ENCODE data around the gene TYROBP. TPM values are rescaled to one million over a fixed set of nuclear protein-coding genes. Genes with fewer than 3 reads are reported as not detected.
A peak's percentile ranks its signal among the peaks of the same experiment; 100 is the strongest.
"Not testable (repeated sequence)": the region's sequence is repeated elsewhere in the genome, so short reads cannot be mapped to it uniquely, and the experiment has no call there.

TYROBP gene
- polyA plus RNA-seq, 4 donors, result 8.4 to 12.6 (median 8.8) TPM

DNA sequence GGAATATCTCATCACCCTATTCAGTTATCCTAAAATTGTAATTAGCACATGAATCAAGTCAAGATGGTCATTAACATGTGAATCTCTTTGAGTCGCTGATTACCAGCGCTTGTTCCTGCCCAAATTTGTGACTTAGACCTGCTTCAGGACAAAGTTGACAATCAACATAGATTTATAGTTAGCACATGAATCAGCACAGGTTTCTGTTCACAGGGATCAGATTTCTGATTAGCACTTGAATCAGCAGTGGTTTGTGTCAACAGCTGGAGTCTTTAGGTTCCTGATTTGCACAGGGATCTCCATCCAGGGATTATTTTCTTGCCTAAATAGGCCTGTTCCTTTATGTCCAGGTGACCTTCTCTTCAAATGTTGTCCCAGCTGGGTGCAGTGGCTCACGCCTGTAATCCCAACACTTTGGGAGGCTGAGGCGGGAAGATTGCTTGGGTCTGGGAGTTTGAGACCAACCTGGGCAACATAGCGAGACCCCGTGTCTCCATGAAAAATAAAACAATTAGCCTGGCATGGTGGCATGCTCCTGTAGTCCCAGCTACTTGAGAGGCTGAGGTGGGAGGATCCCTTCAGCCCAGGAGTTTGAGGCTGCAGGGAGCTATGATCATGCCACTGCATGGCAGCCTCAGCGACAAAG, 24.3 kb upstream of the TYROBP start:
- DNase-seq (ENCODE audit: low read depth in 4 of 4, low spot score in 3 of 4), result no peak

DNA sequence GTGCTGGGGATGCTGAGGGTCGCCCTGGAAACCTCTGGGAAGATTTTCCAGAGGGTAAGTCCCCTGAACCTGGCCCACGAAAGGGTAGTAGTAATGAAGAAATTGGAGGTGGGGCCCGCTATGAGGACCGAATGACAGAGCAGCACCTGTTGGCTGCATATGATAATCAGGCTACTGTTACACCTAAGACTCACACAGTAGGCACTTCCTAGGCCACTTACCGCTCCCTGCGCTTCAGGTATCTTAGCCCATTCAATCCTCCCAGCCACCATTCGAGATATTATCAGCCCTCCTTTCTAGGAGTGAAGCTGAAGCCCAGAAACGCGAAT, 23.7 kb upstream of the TYROBP start:
- DNase-seq (ENCODE audit: low read depth in 4 of 4, low spot score in 3 of 4), result no peak

- DNase-seq (ENCODE audit: low read depth in 4 of 4, low spot score in 3 of 4), result peak; percentile 98 to 99 (median 99)
Observed at GRCh38 chr19:35931161-35931873, 23.2 kb upstream of the TYROBP start.

GRCh38 chr19:35929876-35930275, 21.8 kb upstream of the TYROBP start:
- no peak for DNase-seq (ENCODE audit: low read depth in 4 of 4, low spot score in 3 of 4)

- no peak for DNase-seq (ENCODE audit: low read depth in 4 of 4, low spot score in 3 of 4)
Observed at GRCh38 chr19:35928507-35928906, 20.4 kb upstream of the TYROBP start.

- DNase-seq (ENCODE audit: low read depth in 4 of 4, low spot score in 3 of 4), result no peak
Observed at GRCh38 chr19:35925501-35925900, 17.4 kb upstream of the TYROBP start.

DNA sequence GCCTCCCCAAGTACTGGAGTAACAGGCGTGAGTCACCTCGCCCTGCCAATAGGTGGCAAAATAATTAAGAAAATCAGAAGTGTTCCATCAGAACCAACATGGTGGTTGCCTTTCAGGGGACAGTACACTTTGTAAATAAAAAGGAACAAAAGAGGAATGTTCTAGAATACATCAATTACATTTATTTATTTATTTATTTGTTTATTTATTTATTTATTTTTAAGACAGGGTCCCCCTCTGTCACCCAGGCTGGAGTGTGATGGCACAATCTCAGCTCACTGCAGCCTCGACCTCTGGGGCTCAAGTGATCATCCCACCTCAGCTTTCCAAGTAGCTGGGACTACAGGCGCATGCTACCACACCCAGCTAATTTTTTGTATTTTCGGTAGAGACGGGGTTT, 12.9 kb upstream of the TYROBP start:
- DNase-seq (ENCODE audit: low read depth in 4 of 4, low spot score in 3 of 4), result no peak

DNA sequence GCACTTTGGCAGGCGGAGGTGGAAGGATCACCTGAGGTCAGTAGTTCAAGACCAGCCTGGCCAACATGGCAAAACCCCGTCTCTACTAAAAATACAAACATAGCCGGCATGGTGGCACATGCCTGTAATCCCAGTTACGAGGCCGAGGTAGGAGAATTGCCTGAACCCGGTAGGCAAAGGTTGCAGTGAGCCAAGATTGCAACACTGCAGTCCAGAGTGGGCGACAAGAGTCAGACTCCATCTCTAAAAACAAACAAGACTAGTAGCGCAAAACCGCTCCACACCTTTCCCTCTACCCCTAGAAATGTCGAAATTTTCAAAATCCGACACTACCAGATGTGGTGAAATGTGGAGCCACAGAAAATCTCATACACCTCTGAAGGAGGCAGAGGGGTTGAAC, 11.2 kb upstream of the TYROBP start:
- DNase-seq (ENCODE audit: low read depth in 4 of 4, low spot score in 3 of 4), result no peak

- no peak for DNase-seq (ENCODE audit: low read depth in 4 of 4, low spot score in 3 of 4)
Observed at GRCh38 chr19:35915443-35915842, 7.3 kb upstream of the TYROBP start.

DNA sequence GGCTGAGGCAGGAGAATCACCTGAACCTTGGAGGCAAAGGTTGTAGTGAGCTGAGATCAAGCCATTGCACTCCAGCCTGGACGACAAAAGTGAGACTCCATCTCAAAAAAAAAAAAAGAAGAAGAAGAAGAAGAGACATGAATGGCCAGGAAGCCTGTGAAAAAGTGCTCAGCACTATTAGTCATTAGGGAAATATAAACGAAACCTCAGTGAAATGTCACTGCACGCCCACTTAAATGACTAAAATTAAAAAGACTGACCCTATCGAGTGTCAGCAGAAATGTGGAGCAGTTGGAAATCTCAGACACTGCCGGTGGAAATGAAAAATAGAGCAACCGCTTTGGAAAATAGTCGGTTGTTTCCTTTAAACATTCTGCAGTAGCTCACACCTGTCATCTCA, 5.5 kb upstream of the TYROBP start:
- no peak for DNase-seq (ENCODE audit: low read depth in 4 of 4, low spot score in 3 of 4)

GRCh38 chr19:35911790-35912189, 3.7 kb upstream of the TYROBP start:
- DNase-seq (ENCODE audit: low read depth in 4 of 4, low spot score in 3 of 4), result no peak

GRCh38 chr19:35911173-35911572, 3.1 kb upstream of the TYROBP start:
- DNase-seq (ENCODE audit: low read depth in 4 of 4, low spot score in 3 of 4), result no peak

GRCh38 chr19:35910355-35910754, 2.3 kb upstream of the TYROBP start:
- DNase-seq (ENCODE audit: low read depth in 4 of 4, low spot score in 3 of 4), result not testable (repeated sequence)

- DNase-seq (ENCODE audit: low read depth in 4 of 4, low spot score in 3 of 4), result no peak
Observed at GRCh38 chr19:35909684-35910035, 1.6 kb upstream of the TYROBP start.

DNA sequence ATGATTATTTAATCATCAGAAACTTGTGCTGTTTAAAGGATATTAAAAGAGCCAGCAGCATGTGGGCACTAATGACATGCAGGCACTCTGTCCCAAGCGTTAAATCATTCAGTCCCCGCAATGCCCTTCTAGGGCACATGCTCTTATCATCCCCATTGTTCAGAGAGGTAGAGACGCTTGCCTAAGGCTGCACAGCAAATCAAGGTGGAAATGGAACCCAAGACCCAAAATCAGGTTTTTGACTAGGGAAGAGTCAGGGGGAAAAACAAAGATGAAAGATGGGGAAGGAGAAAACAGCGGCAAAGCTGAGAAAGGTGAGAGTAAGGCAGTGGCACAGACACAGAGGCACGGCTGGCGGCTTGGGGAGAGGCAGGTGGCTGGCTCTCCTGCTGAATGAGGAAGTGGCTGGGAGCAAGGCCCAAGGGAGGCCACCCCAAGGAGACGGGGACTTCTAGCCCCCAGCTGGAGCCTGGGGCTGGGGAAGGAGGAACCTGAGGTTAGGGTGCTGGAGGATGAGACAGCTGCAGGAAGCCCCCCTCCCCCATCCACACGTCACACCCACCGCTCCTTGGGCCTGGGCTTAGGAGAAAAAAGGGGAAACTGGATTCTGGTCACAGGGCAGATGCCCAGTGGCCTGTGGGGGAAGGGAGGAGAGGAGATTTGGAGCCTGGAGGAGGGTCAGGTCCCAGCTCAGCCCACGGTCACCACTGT, 1.0 kb upstream of the TYROBP start:
- DNase-seq (ENCODE audit: low read depth in 4 of 4, low spot score in 3 of 4), result no peak

- DNase-seq (ENCODE audit: low read depth in 4 of 4, low spot score in 3 of 4), result no peak
Observed at GRCh38 chr19:35907377-35907745, 734 bp downstream of the TYROBP start.

DNA sequence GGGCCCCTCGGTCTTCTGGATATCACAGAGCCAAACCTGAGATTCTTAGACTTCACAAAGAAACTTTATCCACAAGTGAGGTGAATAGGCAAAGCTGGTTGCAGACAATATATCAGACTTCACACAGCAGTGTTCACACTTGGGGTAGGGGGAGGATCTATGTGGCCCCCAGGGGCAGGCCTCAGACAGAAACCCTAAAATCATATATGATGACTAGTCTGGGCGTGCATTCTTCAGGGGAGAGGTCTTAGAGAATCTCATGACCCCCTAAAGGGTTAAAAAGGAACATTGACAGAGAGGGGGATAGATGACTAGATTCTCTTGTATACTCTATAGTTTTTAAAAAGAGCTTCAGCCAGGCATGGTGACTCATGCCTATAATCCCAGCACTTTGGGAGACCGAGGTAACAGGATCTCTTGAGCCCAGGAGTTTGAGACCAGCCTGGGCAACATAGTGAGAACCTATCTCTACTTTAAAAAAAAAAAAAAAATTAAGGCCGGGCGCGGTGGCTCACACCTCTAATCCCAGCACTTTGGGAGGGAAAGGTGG, 2.8 kb downstream of the TYROBP start:
- no peak for DNase-seq (ENCODE audit: low read depth in 4 of 4, low spot score in 3 of 4)

- DNase-seq (ENCODE audit: low read depth in 4 of 4, low spot score in 3 of 4), result no peak
Observed at GRCh38 chr19:35904311-35905068, 3.6 kb downstream of the TYROBP start.

GRCh38 chr19:35903550-35904179, 4.4 kb downstream of the TYROBP start:
- no peak for DNase-seq (ENCODE audit: low read depth in 4 of 4, low spot score in 3 of 4)

DNA sequence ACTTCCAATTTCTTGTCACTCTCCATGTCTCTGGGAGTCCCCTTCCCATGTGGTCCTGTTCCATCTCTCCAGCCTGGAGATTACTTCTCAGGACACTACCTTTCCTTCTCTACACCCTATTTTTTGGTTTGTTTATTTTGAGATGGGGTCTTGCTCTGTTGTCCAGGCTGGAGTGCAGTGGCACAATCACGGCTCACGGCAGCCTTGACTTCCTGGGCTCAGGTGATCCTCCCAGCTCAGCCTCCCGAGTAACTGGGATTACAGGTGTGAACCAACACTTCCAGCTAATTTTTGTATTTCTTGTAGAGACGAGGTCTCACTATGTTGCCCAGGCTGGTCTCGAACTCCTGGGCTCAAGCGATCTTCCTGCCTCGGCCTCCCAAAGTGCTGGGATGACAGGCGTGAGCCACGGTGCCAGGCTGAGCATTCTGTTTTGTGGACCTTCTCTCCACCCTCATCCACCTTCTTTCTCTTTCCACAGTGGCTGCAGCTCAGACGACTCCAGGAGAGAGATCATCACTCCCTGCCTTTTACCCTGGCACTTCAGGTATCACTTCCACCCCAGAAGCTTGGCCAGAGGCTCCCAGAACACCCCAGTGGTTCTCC, 5.1 kb downstream of the TYROBP start:
- no peak for DNase-seq (ENCODE audit: low read depth in 4 of 4, low spot score in 3 of 4)
